HK-2 (cell line): ENCODE measurements around the gene TNRC18.

Experiments used
- DNase-seq: peaks from one replicate; pipeline ENCODE4 v3.0.0-alpha.2; 2018; ENCODE audit not compliant: unreplicated experiment

The TNRC18 gene

DNA sequence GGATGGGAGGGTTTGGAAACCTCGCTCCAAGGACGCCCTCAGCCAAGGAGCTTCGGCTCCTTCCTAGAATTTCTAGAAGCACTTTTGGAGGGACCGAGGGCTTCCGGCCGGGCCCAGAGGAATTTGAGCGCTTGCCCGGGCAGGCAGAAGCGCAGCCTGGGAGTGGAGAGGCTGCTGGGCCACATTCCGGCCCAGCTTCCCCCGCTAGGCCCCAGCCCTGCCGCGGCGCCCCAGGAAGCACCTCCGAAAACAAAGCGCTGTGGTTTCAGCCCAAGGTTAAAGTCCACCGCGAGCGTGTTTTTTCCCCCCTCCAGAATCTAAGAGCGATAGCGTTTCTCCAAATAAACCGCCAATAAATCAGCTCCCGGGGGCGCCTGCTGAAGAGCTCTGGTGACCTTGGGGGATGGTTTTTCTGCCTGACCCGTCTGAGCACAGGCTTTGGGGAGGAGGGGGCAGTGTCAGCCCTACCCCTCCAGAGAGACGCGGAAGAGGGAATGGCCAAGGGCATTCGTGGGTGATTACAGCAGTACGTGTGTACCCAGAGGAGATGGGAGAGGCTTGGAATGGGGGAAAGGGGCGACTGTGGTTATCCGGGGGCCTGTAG is 5.7 kb upstream of the TNRC18 start:
- DNase-seq: peak; percentile 32

DNA sequence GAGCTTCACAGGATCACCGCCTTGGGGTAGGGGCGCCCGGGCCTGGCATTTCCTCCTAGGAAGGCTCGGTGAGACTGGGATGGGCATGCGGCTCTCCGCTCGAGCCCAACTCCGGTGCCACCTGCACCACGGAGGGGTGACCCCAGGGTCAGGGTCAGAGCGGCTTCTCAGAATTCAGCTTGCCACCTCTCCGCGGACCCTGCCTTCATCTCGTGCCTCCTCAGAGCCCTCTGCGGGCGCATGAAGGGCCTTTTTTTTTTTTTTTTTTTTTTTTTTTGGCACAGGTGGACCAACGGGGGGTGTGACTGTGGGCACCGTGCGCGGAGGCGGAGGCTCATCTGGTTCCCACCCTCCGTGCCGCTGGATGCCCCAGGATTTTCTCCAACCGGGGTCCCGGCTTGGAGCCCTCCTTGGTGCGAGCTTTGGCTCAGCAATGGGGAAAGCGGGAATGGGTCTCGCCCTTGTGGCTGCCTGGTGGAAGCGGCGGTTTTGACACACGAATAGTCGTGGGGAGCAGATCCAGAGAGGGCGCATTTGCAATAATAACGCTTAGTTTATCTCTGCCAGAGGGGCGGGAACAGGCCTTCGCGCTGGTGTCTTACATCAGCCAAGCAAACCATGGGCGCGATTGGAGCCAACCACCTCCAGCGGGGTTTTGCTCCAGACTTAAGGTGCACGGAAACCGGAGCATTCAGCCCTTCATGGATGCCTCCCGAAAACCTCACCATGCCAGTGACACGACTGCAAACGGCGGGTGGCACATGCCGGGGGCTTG is 5.0 kb upstream of the TNRC18 start:
- peak; percentile 56 for DNase-seq

DNA sequence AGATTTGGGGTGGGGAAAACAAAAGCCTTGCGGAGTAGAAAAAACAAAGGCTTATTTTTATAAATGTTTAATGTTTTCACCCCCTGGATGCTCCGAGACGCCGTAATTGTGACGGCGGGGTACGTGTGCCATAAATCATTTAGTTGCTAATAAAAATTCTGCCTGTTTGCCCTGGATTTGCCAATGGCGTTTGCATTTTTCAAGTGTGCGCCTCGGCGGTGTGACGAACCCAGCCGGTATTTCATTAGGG is 2.5 kb upstream of the TNRC18 start:
- DNase-seq: no peak

DNA sequence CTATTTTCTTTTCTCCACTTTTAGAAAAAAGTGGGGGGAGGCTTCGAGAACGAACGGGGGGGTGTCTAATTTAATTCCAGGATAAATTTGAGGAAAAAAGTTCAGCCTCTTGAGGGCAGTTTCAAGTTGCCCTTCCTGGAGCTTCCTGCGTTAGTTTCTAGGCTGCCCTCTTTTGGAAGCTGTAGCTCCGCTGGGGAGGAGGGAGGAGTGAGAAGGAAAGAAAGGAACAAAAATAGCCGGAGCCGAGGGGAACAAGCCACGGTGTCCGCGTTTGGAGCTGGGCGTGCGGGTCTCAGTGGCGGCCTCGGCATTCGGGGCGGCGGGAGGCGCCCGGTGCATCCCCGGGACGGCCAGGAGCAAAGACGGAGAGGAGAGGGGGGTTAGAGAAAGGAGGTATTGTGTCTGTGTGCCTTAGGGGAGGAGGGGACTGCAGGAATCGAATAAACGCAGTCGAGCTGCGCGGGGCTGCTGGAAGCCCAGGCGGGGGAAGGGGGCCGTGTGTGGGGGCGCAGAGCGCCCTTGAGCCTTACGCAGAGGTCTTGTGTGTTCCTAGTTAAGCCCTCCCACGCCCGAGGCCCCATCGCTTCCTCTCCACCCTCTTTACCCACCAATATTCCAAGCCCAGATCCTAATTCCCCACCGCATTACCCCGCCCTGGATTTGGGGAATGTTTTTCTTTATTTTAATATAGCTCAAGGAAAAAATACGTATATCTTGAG is 2.0 kb upstream of the TNRC18 start:
- peak; percentile 60 for DNase-seq

DNA sequence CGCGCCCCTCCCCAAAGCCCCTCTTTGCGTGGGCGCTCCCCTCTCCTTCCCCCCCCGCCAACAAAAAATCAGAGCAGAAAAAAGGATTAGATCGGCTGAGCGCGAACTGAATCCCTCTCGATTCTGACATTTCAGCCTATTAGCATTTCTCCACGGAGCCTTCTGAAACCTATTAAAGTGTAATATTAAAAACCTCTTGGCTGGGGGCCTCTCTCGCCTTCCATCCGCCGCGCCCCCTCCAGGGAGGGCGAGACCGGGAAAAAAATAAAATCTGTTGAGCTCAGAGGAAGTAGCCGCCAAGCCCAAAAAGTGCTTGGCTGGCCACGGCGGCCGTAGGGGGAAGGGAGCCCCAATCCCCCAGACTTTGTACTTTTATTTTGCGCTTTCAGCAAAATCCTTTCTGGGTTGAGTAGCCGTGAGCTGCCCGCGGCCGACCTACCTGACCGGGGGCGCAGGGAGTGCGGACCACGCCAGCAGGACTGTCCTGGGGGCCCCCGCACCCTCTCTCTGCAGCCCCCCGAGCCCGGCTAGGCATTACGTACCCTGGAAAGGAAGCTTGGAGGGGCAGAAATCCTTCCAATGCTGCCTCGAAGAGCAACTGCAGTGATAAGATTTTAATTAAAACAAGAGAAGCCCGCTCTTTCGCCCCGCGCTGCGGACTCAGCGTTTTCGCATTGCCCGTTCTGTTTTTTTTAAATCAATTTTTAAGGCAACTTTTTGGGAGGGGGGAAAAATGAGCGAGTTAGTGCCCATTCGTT is 1.3 kb upstream of the TNRC18 start:
- DNase-seq: no peak

DNA sequence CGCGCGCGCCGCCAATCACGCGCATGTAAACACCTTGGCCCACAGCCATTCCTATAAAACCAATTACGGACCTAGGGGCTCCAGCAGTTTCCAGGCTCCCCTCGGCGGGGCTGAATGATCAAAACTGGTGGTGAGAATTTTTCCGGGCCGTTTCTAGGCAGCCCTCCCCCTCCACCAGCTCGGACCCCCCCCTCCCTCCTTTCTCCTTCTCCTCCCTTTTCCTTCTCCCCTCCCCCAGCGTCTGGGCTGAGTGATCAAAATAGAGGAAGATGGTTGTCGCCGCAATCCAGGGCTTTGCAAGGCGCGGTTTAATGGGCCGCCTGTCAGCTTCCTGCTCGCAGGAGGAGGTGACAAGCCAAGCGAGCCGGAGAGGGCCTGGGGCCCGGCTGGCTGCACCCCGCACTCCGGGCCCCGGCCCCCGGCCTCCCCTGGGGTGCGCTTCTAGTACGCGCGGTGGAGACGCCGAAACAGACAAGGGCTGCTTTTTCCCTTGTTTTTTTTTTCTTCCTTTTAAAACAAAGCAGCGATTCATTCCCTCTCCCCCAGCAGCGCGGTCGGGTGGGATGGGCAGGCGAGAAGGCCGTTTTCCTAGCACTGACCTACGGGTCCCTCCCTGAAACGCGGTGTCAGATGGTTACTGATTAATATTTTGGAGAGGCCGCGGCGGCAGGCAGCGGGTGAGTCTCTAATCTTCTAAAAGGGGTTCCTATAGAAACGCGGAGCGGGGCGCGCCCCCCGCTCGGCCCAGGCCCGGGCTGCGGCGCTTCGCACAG is 528 bp upstream of the TNRC18 start:
- peak; percentile 95 for DNase-seq

DNA sequence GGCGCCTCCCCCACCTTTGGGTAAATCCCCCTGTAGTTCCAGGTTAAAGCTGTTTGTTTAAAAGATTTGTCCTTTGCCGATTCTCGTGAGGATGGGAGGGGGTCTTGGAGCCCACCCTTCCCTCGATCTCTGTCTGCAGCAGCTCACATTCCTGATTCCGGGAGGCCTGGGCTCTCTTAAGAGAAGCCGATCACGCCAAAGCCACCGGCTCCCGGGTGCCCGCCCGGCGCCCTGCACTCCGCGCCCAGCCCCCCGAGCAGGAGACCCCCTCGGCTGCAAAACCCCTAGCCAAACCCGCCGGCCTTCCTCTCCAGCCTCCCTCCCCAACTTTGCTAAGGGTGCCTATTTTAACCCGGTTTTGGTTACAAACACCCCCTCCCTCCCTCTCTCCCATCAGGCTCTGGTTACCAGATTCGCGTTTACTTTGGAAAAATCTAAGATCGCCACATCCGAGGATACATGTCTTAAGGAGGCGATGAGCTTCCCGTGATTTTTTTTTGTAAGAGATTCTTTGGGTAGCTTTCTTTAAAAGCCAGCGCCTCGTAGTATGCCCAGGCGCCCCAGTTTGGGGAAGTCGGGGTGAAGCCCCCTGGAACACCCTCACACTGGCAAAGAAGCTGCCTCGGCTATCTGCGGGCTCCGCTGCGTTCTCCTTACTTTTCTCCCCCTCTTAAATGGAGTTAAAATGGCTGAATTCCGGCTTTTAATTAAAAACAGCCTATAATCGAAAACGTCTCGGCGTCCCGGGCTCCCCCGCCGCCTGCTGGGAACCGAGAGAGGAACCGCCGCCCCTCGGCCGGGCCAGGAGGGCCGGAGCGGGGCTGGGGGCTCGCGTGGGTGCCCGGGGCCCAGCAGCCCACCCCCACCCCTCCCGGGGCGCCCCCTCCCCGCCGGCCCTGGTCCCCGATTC is 983 bp downstream of the TNRC18 start:
- peak; percentile 34 for DNase-seq

DNA sequence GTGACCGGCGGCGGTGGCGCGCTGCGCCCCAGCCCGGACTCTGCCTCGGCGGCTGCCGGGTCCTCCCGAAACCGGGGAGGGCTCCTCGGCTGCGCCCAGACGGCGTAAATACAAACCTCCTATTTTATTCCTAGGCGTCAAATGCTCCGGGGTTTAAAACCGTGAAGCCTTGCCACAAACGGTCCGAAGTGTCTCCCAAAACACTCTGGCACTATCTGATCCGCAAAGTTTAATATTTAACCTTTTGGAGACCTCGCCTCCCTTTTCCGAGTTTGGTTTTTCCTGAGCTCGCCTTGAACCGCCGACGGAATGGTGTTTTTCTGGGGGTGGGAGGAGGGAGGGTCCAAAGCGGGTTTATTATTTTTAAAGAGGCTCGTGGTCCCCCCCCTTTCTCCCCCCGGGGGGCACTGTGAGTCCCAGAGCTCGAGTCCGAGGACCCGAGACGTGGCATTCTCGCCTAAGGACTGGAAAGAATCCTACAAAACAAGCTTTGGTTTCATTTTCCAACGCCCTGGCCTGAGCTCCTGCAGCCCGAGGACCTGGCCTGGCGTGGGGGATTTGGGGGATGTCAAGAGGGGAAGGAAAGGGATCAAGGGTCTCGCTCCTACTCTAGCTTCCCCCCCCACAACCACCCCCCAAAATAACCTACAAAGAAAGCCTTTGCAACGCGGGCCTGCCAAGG is 1.8 kb downstream of the TNRC18 start:
- DNase-seq: peak; percentile 44

DNA sequence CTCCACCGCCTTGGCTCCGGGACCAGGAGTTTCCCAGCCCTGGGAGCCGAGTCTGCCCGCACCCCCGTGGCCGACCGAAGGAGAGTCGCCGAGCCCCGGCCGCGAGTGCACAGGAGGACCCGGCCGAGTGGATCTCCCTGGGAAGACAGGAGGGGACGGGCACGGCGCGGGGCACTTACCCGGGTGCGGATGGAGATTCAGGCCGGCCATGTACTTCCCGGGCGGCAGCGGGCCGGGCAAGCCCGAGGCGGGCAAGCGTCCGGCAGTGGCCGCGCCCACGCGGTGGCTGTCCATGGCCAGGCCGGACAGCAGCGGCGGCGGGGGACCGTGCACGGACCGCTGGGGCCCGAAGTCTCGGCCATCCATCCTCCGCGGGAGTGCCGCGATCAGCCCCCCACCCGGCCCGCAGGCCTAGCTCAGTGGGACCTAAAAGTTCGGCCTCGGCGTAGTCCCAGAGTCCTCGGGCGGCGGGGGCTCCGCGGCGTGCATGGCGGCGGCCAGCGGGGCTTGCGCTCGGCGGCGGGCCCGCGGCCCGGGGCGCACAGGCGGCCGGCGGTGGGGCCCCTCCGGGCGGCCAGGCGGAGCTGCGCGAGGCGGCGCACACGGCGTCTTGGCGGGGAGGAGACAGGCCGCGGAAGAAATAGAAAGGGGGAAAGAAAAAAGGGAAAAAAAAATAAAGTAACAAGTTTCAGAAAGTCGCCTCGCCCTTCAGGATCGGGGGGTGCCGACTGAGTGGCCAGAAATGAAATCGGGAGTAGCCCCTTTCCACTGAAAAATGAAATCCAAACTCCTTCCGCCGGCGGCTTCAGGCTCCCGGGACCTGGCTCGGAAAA is 2.5 kb downstream of the TNRC18 start:
- peak; percentile 55 for DNase-seq

DNA sequence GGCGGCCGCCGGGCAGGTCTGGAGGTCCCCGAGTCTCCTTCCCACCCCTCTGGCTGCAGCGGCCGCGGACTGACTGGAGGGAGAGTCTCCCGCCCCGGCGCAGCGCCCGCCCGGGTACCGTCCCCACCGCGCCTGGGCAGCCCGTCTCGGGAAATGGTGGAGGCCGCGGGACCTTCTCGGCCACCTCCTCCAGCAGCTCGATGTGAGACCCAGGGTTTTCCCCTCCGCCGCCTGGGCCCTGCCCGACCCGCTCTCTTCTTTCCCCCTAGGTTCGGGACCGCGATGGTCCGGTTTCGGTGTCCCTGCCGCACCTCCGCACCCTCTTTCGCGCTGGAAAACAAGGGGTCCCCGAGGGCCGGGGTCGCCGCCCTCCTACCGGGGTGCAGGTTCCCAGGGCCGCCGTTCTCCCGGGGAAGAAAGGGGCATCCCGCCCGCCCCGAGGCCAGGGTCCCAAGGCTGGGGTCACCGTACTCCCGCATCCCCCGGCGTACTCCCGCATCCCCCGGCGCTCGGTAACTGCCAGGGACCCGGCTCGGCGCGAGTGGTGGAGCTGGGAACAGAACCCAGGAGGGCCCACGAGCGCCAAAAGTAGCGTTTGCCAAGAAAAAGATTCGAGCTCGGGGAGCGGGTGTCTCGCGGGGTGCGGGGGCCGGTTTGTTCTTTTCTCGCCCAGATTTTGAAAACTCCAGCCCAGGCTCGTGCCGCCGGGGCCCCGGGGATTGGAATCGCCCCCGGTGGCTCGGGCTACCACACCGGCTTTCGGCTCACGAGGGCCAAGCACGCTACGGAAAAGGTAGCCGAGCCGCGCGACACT is 3.4 kb downstream of the TNRC18 start:
- DNase-seq: peak; percentile 38

DNA sequence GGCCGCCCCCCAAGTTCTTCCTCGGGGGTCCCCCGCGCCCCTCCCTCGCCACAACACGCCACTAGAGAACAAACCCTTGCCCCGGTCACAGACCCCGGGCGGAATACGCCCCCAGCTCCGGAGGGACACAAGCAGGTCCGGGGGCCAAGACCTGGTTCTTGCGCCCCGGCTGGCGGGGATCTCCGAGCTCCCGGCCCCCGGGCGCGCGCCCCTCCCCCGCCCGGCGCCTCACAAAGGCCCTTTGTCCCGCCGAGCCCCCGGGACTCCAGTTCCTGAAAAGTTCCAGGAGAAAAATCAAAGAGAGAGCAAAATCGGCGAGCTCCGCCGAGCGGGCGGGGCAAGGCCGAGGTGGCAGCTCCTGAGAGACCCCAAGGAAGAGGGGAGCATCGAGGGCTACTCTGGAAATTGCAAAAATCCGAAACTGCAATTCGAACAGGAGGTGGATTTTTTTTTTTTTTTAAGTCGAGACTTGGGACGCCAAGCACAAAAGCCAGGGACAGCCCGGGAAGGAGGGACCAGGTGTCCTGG is 4.0 kb downstream of the TNRC18 start:
- no peak for DNase-seq

DNA sequence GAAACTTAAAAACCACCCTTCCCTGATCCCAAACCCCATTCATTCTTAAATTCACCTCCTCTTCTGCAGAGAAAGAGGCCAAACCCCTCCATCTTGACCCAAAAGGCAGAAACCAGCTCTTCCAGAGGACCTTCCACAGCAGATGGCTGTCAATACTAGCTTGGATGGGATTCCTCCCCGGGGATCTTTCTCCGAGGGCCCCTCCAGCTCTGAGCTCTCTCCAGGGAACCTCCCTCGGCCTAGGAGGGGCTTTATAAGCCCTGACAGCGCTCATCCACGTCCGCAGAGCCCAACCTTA is 5.4 kb downstream of the TNRC18 start:
- no peak for DNase-seq

DNA sequence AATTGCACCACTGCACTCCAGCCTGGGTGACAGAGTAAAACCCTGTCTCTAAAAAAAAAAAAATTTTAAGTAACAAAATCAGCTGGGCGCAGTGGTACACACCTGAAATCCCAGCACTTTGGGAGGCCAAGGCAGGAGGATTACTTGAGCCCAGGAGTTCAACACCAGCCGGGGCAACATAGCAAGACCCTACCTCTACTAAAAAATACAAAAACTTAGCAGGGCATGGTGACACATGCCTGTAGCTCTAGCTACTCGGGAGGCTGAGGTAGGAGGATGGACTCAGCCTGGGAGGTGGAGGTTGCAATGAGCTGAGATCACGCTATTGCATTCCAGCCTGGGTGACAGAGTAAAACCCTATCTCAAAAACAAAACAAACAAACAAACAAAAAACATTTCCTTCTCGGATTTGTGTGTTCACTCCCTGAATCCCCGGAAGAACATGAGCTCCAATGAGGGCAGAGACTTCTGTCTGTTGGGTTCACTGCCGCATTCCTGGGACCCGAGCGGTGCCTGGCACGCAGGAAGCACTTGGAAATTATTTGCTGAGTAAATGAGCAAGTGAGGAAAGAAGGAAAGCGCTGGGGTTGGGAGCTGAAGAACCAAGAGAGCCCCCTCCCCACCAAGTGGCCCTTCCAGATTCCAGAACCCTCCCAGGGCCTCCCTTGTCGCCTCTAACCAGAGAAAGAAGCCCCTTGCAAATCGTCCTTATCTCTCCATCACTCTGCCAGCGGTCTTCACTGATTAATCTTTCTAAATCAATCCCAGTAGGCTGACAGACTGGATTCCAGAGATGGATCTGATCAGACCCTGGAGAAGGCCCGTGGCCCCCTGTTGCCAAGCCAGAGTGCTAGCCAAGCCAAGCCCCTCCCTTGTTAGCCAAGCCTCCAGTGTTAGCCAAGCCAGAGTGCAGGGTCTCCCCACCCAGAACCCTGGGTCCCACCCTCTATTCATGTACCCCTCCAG is 6.2 kb downstream of the TNRC18 start:
- DNase-seq: no peak

DNA sequence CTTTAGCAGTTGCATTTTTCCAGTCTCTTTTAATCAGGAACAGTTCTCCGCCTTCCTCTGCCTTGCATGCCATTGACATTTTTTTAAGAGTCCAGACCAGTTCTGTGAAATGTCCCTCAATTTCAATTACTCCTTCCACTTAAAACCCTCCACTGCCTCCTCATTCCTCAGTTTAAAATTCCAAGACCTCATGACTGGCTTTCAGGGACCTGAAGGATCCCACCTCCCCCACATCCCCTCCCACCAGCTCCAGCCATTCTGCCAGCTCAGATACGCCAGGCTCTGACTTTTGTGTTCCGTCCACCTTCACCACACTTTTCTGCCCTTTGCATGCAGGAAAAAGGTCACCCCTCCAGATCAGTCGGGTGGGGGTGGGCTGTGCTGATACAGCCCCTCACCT is 8.7 kb downstream of the TNRC18 start:
- DNase-seq: no peak

DNA sequence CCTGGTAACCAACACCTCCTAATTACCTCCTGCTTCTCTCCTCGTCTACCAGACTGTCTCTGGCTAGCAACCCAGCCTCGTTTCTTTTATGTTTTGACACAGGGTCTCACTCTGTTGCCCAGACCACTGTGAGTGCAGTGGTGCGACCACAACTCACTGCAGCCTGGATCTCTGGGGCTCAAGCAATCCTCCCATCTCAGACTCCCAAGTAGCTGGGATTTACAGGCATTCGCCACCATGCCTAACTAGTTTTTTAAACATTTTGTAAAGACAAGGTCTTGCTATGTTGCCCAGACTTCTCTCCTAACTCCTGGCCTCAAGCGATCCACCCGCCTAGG is 10.2 kb downstream of the TNRC18 start:
- no peak for DNase-seq

DNA sequence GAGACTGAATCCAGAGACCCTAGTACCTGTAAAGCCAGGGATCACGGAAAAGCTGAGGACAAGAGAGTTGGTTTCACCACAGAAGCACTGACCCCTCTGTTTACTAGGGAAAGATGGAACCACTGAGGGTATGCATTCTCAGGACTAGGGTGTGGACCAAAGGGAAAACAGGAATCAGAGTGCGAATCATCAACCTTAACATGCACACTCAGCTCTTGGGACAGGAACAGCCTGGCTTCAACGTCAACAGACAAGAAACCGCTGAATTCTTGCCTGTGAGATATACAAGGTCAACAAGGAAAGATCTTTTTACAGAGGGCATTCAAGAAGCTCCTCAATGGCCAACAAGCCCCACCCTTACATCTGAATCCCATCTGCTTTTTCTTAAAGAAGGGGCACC is 14.9 kb downstream of the TNRC18 start:
- no peak for DNase-seq
